ENCODE results near the gene CYB5RL.

DNA sequence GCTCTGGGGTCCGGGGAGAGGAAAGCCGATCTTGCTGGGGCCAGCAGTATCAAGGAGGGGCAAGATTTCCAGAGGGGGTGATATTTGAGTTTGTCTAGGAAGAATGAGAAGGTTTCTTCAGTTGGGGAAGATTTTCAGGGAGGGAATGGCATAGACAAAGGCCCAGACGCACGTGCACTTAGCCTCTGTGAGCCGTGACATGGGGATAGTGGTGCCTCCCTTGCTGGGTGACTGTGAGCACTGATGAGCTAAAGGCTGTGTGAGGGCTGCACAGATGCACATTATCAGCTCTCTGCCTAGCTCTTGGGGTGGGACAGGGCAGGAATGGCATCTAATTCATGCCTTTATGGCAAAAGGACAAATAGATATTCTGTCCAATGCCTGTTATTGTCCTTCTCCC, 48.8 kb downstream of the CYB5RL start:
- TF ChIP-seq, protein P1, sequence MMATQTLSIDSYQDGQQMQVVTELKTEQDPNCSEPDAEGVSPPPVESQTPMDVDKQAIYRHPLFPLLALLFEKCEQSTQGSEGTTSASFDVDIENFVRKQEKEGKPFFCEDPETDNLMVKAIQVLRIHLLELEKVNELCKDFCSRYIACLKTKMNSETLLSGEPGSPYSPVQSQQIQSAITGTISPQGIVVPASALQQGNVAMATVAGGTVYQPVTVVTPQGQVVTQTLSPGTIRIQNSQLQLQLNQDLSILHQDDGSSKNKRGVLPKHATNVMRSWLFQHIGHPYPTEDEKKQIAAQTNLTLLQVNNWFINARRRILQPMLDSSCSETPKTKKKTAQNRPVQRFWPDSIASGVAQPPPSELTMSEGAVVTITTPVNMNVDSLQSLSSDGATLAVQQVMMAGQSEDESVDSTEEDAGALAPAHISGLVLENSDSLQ (IDR thresholded peaks at IDR 0.05), result no peak
- no peak for TF ChIP-seq SP1 (IDR thresholded peaks at IDR 0.05)

Data from HEK293T (cell line).